NCI-H1048 (cell line): ENCODE results near the gene ZBTB8A.
"Not testable (repeated sequence)": the region's sequence is repeated elsewhere in the genome, so short reads cannot be mapped to it uniquely, and the experiment has no call there.

ENCODE experiments used
- DNase-seq: peaks from one replicate; lab custom pipeline; 2025; lab: John Stamatoyannopoulos, UW

The ZBTB8A gene

DNA sequence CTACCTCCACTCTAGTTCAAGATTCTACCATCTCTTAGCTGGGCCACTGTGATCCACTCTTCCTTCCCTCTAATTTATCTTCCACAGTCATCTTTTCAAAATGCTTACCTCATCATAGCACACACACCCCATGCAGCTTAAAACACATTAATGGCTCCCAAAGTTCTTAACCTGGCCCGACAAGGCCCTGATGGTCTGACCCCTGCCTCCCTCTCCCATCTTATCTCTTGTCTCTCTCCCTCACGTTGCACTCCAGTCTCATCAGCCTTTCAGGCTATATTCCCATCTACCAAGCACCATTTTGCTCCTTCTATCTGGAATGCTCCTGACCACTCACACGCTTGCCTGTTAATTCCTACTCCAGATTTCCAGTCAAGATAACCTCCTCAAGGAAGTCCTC, 2.5 kb upstream of the ZBTB8A start:
- no peak for DNase-seq

DNA sequence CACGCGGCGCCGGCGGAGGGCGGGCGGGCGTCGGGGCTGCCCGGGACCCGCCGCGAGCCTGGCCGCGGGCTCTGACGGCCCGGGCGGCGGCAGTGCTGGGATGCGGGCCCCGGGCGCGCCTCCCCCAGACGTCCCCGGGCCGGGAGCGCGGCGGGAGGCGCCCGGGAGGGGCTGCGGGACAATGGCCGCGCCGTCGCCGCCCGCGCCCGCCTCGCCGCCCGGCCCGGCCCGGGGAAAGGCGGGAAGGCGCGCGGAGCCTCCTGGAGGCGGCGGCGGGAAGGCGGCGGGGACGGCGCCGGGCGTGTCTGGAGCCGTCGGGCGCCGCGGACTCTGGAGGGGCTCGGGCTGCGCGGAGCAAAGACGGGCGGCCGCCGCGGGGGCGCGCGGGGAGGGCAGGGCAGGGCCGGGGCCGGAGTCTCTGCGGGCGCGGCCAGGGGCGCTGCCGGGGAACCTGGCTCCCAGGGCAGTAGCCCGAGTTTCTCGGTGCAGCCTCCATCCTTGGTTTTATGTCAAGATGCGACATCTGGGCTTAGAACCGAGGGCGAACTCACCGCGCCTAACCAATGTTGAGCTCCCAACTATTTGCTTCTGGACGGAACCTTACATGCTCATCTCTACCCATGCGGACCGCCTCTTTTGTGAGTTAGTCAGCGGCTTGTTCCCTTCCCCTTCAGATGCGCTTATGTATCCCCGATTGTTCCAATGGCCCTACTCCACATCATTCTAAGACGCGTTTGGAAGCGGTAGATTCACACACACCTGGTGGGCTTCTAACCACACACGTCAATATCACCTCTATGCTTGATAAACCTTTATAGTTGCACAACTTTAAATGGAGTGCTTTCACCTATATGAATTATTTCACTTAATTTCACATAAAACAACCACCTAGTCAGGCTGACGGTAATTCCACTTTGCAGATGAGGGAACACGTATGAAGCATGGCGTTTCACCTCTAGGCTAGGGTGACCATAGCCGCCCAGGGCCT, 651 bp downstream of the ZBTB8A start:
- no peak for DNase-seq

DNA sequence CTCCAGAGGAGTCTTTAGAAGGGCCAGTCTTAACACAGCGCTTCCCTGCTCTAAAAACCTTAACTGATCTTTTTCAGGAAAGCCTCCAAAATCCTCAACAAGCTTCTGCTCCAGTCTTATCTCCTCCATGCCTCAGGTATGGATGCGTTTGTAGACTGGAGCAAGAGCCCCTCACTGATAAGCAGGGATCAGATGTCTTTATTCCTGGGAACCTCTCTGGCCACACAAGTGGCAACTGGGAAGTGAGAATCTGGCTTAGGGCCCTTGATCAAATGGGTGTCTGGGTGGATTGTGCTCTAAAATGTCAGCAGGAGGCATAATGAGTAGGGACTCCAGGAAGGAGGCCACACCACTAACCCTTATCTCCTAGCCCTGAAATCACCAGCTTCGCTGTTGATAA, 1.4 kb downstream of the ZBTB8A start:
- no peak for DNase-seq

DNA sequence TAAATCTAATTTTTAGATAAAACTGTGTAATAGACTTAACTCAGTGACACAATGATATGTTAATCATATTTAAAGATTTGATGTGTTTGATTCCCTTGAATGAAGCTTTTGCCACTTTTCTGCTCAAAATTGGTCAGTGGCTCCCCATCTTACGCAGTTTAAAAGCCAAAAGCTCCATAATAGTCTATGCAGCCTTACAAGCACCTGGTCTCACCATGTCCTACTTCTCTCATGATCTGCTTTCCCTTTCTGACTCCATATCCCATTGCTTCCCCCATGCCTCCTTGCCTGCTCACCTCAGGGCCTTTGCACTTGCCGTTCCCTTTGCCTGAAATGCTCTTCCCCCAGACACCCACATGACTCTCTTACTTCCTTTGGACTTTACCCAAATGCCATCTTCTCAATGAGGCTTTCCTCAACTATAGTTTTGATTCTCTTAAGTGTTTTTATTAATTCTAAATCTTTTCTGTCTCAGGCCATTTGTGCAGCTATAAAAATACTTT, 1.9 kb downstream of the ZBTB8A start:
- no peak for DNase-seq

DNA sequence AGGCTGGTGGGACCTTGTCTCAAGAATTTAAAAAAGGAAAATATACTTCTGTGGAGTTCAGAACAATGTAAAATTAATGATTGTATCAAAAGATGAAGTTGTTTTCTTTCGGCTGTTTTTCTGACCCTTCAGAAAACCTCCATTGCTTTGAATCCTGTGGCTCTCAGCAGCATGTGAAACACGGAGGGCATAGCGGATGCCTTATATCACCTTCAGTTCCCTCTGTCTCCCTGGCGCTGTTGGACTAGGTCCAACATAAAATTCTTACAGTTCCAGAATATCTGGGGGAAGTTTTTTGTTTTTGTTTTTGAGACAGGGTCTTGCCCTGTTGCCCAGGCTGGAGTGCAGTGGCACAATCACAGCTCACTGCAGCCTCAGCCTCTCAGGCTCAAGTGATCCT, 7.4 kb downstream of the ZBTB8A start:
- no peak for DNase-seq

DNA sequence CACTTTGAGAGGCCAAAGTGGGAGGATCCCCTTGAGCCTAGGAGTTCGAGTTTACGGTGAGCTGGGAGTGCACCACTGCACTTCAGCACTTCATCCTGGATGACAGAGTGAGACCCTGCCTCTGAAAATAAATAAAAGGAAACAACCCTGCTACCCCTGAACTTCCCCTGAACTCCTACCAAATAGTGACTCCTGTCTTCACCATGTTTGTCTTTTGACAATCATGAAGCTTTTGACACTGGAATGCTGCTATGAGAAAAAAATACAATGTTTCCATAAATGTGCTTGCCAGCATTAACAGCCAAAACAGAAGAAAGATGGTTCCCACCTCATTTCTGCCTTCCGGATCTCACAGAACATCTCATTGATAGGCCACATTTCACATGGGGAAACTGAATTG, 10.4 kb downstream of the ZBTB8A start:
- no peak for DNase-seq

DNA sequence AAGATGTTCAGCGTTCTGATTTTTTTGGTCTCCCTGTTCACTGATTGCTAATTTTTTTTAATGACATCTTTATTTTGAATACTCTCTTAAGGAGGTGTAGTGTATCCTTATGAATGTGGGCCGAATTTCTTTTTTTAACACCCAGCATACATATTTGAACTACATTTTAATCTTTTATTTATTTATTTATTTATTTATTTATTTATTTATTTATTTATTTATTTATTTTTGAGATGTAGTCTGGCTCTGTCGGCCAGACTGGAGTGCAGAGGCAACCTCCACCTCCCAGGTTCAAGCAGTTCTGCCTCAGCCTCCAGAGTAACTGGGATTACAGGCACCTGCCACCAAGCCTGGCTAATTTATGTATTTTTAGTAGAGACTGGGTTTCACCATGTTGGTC, 15.1 kb downstream of the ZBTB8A start:
- no peak for DNase-seq

DNA sequence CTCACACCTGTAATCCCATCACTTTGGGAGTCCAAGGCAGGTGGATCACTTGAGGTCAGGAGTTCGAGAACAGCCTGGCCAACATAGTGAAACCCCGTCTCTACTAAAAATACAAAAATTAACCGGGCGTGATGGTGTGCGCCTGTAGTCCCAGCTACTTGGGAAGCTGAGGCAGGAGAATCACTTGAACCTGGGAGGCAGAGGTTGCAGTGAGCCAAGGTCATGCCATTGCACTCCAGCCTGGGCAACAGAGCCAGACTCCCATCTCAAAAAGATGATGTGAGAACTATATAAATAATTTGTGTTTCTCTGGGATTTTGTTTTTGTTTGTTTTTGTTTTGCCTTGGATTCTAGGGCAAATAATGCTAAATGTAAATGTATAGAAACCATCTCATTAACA, 17.8 kb downstream of the ZBTB8A start:
- not testable (repeated sequence) for DNase-seq

DNA sequence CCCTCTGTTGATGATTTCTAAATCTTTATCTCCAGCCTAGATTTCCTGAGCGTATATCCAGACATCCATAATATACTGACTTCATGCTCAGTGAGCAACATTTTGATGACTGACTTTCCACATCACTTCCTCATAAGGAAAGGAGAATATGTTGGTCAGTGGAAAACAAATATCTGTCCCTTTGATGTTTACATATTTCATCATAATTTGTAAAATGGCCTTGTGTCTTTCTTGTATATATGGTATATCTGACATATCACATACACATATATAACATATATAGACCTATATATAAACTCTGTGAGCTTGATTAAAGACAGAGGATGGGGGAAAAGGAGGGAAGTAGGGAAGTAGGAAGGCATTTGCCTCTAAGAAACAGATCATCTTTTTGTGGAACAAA, 18.6 kb downstream of the ZBTB8A start:
- DNase-seq: no peak

DNA sequence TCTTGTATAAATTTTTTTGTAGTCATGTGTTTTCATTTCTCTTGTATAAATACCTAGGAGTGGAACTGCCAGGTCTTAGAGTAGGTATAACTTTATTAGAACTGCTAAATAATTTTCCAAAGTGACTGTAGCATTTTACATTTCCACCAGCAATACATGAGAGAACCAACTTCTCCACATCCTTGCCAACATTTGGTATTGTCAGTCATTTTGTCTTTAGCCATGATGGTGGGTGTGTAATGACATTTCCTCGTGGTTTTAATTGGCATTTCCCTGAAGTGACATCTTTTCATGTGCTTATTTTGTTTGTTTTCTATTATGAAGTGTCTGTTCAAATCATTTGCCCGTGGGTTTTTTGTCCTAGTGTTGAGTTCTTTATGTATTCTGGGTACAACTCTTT, 29.7 kb downstream of the ZBTB8A start:
- DNase-seq: no peak

DNA sequence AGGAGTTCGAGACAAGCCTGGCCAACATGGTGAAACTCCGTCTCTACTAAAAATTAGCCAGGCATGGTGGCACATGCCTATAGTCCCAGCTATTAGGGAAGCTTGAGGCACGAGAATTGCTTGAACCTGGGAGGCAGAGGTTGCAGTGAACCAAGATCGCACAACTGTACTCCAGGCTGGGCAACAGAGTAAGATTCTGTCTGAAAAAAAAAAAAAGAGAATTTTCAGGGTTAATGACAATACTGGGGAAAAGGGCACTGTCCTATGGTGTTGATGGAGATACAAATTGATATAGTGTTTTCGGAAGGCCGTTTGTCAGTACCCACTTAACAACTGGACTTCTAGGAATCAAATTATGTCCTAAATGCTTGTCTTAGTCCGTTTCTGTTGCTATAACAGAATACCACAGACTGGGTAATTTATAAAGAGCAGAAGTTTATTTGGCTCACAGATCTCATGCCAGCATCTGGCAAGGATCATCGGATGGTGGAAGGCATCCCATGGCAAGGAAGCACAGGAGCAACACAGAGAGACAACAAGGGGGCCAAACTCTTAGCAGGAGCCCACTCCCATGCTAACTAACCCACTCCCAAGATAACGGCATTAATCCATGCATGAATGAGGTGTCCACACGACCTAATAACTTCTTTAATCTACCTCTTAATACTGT, 41.3 kb downstream of the ZBTB8A start:
- DNase-seq: no peak

DNA sequence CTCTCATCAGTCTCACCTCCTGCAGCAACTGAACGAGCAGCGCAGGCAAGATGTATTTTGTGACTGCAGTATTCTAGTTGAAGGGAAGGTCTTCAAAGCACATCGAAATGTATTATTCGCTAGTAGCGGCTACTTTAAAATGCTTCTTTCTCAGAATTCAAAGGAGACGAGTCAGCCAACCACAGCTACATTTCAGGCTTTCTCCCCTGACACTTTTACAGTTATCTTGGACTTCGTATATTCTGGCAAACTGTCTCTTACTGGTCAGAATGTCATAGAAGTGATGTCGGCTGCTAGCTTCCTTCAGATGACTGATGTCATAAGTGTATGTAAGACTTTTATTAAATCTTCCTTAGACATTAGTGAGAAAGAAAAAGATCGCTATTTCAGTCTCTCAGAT, 53.7 kb downstream of the ZBTB8A start:
- DNase-seq: no peak

DNA sequence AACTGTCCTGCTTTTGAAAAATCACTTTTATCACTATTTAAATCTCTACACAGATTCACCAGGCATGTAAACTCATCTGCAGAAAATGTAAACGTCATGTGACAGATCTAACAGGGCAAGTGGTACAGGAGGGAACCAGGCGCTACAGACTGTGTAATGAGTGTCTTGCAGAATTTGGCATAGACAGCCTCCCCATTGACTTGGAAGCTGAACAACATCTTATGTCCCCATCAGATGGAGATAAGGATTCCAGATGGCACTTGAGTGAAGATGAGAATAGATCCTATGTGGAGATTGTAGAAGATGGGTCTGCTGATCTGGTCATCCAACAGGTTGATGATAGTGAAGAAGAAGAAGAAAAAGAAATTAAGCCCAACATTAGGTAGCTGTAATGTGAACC, 60.8 kb downstream of the ZBTB8A start:
- DNase-seq: no peak

DNA sequence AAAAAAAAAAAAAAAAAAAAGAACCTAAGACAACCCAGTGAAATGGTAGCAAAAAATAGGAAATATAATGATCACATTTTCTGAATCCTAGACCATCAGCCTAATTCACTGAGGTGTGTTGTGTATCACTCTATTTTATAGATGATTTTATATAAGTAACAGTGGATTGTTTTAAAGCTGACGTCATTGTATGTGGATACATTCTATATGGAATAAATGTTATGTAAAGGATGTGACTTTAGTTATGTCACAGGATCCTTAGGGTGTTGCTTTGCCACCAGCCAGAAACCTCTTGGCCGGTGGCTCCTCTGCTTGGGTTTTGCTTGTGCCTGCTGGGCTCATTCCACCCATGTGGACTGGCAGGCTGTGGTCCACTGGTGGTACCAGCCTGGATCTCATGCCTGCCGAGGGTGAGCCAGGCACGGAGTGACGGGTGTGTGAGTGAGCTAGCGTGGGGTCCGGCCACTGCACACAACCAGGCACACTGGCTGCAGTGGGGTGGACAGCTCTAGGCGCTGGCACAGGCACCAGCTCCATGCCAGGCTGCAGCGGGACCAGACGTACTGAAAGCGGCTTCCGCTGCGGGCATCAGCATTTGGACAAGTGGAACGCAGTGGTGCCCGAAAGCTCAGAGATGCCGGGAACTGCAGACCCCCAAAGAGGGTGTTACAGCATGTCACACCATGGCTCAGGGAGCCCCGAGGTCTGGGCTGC, 66.6 kb downstream of the ZBTB8A start:
- DNase-seq: no peak

DNA sequence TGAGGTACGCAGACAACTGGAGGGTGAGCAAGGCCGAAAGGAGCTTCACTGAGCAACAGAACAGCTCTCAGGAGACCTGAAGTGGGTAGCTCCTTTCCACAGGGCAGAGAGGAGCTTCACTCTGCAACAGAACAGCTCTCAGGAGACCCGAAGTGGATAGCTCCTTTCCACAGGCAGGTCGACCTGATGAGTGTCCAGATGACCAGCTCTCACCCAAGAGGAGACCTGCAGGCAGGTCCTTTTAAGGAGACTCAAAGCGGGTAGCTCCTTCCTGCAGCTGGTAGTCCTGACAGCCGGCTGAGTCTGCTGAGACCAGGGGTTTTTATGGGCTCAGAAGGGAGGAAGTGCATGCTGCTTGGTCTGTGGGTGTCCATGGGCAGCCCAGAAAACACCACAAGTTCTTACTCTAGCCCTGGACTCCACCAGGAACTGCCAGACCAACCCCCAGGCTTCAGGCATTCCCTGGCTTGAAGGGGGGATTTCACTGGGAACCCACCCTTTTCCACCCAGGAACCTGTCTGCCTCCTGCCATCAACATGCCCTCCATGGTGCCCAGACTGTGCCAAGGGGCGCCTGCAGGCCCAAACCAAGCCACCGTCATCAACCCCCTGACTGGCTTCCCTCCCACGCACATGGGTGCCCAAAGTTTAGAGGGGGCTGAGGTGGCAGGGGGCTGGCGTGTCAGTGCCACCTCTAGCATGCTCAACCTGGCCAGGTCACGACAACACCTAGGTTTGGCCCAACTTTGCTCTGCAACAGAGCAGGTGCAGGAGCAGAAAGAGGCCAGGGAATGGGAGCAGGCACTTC, 67.5 kb downstream of the ZBTB8A start:
- DNase-seq: no peak

DNA sequence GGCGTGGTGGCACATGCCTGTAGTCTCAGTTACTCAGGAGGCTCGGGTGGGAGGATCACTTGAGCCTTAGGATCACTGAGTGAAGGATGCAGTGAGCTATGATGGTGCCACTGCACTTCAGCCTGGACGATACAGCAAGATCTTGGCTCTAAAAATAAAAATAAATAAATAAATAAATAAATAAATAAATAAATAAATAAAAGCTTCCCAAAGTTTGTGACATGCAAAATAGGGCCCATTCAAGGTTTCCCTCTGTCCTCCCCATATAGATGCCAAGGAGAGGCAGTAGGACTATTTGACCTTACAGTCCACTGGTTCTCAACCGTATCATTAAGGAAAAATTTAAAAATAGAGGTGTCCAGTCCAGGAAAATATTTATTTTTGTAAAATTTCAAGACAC, 70.0 kb downstream of the ZBTB8A start:
- no peak for DNase-seq

DNA sequence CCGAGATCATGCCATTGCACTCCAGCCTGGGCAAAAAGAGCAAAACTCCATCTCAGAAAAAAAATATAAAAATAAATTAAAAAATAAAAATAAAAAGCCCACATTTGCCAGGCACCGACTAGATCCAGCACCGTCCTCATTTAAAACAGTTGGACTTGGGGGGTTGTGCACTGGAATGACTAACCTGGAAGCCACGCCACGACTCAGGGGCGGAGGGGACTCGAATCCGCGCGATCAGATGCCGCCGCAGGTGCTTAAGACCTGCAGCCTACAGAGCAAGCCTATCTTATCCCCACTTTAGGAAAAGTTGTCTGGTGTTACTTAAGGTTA, 72.6 kb downstream of the ZBTB8A start:
- no peak for DNase-seq

DNA sequence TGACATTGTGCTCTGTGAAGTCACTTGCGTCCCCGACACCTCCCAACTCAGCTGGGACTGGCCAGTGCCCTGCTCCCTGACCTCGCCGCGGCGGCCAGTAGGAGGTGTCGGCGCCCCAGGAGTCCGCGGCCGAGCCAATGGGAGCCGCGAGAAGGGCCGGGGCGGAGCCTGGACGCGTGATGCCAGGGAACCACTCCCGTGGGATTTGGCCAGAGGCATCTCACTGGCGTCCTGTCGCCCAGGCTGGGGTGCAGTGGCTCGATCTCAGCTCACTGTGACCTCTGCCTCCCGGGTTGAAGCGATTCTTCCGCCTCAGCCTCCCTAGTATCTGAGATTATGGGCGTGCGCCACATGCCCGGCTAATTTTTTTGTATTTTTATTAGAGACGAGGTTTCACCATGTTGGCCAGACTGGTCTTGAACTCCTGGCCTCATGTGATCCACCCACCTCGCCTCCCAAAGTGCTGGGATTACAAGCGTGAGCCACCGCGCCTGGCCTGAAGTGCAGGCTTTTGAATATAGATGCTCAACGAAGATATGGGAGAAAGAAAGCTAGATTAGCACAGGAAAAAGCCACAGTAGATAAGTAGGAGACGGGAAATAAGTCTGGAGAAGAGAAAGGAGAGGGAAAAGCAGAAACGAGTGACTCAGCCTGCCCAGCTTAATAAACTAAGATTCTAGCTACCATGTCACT, 73.1 kb downstream of the ZBTB8A start:
- peak; percentile 25 for DNase-seq

DNA sequence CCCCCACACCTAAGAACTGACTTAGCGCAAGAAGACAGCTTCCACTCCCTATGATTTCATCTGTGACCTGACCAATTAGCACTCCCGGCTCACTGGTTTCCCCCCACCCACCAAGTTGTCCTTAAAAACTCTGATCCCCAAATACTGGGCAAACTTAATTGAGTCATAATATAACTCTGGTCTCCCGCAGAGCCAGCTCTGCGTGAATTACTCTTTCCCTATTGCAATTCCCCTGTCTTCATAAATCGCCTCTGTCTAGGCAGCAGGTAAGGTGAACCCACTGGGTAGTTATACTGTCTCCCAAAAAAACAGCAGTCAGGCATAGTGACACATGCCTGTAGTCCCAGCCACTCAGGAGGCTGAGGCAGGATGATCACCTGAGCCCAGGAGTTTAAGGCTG, 74.2 kb downstream of the ZBTB8A start:
- no peak for DNase-seq

DNA sequence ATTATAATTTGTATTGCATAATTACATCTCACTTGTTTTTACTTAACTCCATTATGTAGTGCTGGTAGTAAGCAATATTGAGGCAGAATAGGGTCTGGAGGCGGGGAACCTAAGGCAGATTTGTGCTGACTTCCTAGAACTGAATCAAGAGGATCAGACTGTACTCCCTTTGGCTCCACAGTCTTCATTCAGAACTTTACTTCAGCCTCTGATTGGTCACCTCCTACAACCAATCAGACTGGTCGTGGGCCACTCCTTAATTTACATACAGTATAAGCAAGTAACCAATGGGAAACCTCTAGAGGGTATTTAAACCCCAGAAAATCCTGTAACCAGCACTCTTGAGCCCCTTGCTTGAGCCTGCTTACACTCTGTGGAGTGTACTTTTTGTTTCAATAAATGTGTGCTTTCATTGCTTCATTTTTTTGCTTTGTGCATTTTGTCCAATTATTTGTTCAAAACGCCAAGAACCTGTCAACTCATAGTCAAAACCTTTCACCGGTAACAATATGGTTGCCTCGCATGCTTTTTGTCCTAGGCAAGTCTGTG, 79.5 kb downstream of the ZBTB8A start:
- no peak for DNase-seq
